Measurements from ENCODE around the gene SRMS.
"Not testable (repeated sequence)": the region's sequence is repeated elsewhere in the genome, so short reads cannot be mapped to it uniquely, and the experiment has no call there.

Gene SRMS

DNA sequence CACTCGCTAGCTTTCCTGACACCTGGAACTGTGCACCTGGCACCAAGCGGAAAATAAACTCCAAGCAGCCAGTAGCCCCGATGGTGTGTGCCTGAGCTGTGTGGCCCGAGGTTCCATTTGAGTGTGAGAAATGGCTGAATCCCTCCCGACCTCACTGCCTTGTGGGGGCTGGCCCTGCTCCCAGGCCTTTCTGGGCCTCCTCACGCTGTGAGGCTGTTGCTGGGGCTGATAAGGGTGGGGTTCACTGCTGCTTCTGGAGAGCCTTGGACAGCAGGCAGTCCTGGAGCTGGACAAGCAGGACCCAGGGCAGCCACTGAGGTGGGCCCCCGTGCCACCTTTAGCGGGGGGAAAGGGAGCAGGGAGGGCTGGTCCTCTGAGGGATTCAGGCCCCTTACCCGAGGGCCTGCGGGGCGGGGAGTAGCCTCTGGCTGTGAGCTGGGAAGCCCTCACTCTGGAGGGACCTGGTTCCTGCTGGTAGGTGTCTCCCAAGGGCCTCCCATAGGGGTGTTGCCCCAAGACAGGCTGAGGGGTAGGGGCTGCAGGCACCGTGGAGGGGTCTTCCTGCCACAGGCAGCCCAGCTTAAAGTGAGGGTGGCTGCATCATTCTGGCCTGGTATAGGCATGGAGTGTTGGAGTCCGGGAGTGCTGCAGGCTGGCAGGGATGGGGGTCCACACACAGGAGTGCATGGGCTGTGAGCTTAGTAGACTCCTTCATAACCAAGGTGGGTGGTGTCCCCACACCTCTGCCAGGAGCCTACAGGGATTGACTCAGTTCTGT is 25.3 kb downstream of the SRMS start:
- no peak for DNase-seq (ENCODE audit: low spot score)

DNA sequence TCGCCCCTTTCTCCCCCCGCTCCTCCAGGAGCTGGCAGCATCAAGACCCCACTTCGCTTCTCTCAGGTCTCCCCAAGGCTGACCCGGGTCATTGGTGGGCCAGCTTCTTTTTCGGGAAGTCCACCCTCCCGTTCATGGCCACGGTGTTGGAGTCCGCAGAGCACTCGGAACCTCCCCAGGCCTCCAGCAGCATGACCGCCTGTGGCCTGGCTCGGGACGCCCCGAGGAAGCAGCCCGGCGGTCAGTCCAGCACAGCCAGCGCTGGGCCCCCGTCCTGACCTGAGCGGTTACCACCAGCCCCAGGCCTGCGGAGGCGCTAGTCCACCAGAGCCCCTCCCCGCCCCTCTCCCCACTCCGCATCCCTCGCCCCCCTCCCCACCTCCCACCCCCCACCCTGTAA is 25.9 kb downstream of the SRMS start:
- no peak for DNase-seq (ENCODE audit: low spot score)

- peak; percentile 75 for DNase-seq (ENCODE audit: low spot score)
Observed at GRCh38 chr20:63520934-63521601, 26.5 kb downstream of the SRMS start.

- DNase-seq (ENCODE audit: low spot score) = peak; percentile 82
Observed at GRCh38 chr20:63520504-63520933, 27.0 kb downstream of the SRMS start, which contains the start of gene PPDPF. PPDPF (plus strand) TSS chr20:63520765; CDS start chr20:63521309, 544 bp downstream.

DNA sequence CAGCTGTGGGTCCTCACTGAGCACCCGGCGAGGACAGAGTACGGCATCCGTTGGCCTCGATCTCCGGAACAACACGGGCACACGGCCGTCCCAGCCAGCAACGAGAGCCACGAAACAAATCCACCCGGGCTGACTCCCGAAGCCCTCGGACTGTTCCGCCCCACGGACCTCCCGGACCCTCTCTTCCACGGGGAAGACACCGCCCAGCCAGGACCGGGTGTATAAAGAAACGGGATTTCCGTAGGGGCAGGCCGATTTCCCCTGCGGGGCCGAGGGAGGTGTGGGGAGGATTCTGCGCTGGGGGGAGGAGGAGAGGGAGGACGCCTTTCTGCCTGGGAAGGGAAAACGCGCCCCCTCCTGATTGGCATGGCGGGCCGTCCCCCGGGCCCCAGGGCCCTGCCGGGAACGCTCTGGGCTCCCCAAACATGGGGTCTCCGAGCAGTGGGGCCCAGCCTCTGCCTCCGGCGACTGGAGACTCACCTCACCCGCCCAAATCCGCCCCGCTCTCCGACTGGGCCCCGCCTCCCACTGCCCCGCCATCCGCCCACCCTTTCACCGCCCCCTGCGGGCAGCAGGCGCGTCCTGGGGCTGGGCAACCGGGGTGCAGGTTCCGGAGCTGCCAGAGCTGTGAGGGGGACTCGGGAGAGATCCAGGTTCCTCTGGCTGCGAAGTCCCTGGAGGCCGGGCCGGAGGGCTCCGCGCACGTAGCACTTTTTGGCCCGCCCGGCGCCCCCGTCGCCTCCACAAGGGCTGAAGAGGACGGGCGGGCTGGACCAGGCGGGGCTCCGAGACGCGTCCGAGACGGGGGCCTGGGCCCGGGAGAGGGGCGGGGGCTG is 27.7 kb downstream of the SRMS start:
- DNase-seq (ENCODE audit: low spot score) = peak; percentile 65

DNA sequence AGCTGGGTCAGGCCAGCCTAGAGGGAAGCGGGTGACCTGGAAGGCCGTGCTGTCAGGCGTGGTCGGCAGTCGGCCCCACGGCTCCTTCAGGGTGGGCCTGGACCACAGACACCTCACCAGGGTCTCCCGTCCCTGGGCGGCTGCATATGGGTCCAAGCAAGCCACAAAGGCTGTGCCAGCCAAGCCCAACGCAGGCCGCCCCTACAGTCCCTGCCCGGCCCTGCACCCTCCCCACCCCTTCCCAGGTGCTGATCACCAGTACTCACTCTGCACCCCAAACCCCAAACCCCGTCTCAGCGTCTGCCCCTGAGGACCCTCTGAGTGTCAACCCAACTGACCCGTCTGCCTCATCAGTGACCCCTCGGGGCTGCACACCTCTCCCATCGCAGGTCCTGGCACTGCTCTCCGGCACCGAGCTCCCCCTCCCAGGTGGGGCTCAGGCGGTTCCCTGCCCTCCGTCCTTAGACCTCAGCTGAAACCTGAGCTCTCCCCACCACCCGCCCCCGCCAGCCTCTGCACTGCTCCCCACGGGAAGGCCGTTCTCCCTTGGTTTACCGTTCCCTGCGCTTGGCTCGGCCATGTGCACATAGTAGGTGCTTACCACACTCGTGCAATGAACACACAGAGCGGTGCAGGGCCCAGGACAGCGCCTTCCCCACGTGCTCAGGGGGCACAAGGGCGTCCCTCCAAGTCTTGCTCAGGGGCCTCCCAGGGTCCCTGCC is 28.4 kb downstream of the SRMS start:
- DNase-seq (ENCODE audit: low spot score) = no peak

DNA sequence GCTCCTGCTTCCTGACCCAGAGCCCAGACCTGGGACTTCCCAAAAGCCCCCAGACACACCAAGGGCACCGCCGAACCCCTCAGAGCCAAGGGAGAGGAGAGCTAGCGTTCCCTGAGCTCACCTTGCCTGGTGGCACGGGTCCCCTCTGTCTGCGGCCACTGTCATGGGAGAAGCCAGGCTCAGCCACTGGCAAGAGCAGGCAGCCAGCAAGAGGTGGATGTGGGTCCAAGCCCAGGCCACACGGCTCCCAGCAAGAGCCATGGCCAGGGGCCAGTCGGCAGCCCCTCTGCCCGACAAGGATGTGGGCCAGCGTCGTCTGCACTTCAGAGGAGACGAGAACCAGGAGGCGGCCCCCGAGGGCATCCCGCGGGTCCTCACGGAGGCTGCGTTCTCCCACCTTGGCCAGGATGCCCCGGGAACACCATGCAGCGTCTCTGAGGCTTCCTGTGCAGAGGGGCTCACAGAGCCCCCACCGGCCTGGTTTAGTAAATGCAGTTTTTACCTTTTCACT is 29.1 kb downstream of the SRMS start:
- no peak for DNase-seq (ENCODE audit: low spot score)

GRCh38 chr20:63517376-63518309 is 29.9 kb downstream of the SRMS start:
- no peak for DNase-seq (ENCODE audit: low spot score)

- DNase-seq (ENCODE audit: low spot score) = not testable (repeated sequence)
Observed at GRCh38 chr20:63514520-63514919, 33.0 kb downstream of the SRMS start.

GRCh38 chr20:63513207-63513606 is 34.3 kb downstream of the SRMS start:
- no peak for DNase-seq (ENCODE audit: low spot score)

DNA sequence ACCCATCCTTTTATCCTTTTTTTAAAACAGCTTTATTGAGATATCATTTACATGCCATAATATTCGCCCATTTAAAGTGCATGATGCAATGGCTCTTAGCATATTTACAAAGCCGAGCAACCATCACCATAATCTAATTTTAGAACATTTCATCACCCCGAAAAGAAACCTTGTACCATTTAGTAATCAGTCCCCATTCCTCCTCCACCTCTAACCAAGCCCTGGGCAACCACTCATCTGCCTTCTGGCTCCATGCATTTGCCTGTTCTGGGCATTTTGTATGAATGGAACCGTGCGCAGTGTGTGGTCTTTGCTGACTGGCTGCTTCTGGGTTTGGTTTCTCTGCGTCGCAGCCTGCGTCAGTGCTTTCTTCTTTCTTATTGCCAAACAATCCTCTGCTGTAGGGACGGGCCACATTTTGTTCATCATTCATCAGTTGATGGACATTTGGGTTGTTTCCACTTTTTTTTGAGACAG is 38.4 kb downstream of the SRMS start:
- no peak for DNase-seq (ENCODE audit: low spot score)

- no peak for DNase-seq (ENCODE audit: low spot score)
Observed at GRCh38 chr20:63508072-63508768, 39.3 kb downstream of the SRMS start.

DNA sequence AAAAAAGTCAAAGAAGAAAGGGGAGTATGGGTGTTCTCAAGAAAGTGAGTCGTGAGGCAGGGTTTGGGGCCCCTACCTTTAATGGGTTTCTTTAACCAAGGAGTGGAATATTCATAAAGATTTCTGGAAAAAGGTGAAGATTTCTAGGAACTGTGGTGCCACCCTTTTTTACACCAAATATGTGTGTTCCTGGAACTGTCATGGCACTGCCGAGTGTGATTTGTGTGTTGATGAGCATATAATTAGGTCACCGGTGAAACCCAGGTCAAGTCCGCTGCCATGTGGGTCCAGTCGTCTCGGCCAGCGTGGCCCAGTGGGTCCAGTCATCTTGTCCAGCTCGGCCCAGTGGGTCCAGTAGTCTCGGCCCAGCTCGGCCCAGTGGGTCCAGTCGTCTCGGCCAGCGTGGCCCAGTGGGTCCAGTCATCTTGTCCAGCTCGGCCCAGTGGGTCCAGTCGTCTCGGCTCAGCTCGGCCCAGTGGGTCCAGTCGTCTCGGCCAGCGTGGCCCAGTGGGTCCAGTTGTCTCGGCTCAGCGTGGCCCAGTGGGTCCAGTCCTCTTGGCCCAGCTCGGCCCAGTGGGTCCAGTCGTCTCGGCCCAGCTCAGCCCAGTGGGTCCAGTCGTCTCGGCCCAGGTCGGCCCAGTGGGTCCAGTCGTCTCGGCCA is 40.3 kb downstream of the SRMS start:
- no peak for DNase-seq (ENCODE audit: low spot score)

- no peak for DNase-seq (ENCODE audit: low spot score)
Observed at GRCh38 chr20:63505723-63506122, 41.8 kb downstream of the SRMS start.

GRCh38 chr20:63505281-63505680 is 42.3 kb downstream of the SRMS start:
- DNase-seq (ENCODE audit: low spot score) = no peak

DNA sequence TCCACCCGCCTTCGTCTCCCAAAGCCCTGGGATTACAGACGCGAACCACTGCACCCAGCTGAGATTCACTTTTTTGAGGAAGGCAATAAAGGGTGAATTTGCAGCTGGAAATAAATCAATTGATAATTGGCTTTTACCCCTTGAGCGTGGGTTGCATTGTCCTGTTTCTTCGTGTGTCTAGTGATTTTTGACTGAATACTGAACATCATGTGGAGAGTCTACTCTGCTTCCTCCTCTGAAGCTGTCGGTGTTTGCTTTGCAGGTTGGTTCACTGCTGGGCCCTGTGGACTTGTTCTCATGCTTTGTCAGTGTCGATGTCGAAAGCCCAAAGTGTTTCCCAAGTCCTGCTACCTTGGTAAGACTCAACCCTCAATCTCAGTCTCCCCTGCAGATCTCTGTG is 42.9 kb downstream of the SRMS start:
- no peak for DNase-seq (ENCODE audit: low spot score)

- DNase-seq (ENCODE audit: low spot score) = no peak
Observed at GRCh38 chr20:63503524-63503923, 44.0 kb downstream of the SRMS start.

GRCh38 chr20:63502671-63503172 is 44.8 kb downstream of the SRMS start:
- DNase-seq (ENCODE audit: low spot score) = no peak
